ENCODE data around the gene CPAMD8. TPM values are rescaled to one million over a fixed set of nuclear protein-coding genes. Genes with fewer than 3 reads are reported as not detected.
"Not testable (repeated sequence)": the region's sequence is repeated elsewhere in the genome, so short reads cannot be mapped to it uniquely, and the experiment has no call there.

Gene CPAMD8
- polyA plus RNA-seq, 3 donors = 34.1 to 55.6 (median 44.2) TPM

GRCh38 chr19:17020385-17020784, 6.2 kb downstream of the CPAMD8 start:
- peak in 1 of 11 donors; percentile 22 for DNase-seq (ENCODE audit: extremely low read depth in 1 of 11, low read depth in 9 of 11, low spot score in 4 of 11)

- DNase-seq (ENCODE audit: extremely low read depth in 1 of 11, low read depth in 9 of 11, low spot score in 4 of 11) = not testable (repeated sequence)
These were observed 12.3 kb downstream of the CPAMD8 start for GRCh38 chr19:17014212-17014861.

- DNase-seq (ENCODE audit: extremely low read depth in 1 of 11, low read depth in 9 of 11, low spot score in 4 of 11) = no peak
These were observed 15.1 kb downstream of the CPAMD8 start for GRCh38 chr19:17011485-17011884.

GRCh38 chr19:17006579-17006978, 20.0 kb downstream of the CPAMD8 start:
- DNase-seq (ENCODE audit: extremely low read depth in 1 of 11, low read depth in 9 of 11, low spot score in 4 of 11) = no peak

- DNase-seq (ENCODE audit: extremely low read depth in 1 of 11, low read depth in 9 of 11, low spot score in 4 of 11) = no peak
These were observed 21.6 kb downstream of the CPAMD8 start for GRCh38 chr19:17005000-17005399.

- DNase-seq (ENCODE audit: extremely low read depth in 1 of 11, low read depth in 9 of 11, low spot score in 4 of 11) = no peak
These were observed 22.2 kb downstream of the CPAMD8 start for GRCh38 chr19:17004386-17004785.

- no peak for DNase-seq (ENCODE audit: extremely low read depth in 1 of 11, low read depth in 9 of 11, low spot score in 4 of 11)
These were observed 24.2 kb downstream of the CPAMD8 start for GRCh38 chr19:17002455-17002854.

GRCh38 chr19:17001603-17002183, 24.9 kb downstream of the CPAMD8 start:
- no peak for DNase-seq (ENCODE audit: extremely low read depth in 1 of 11, low read depth in 9 of 11, low spot score in 4 of 11)

GRCh38 chr19:16998635-16999194, 27.9 kb downstream of the CPAMD8 start:
- no peak for DNase-seq (ENCODE audit: extremely low read depth in 1 of 11, low read depth in 9 of 11, low spot score in 4 of 11)

- not testable (repeated sequence) for DNase-seq (ENCODE audit: extremely low read depth in 1 of 11, low read depth in 9 of 11, low spot score in 4 of 11)
These were observed 29.6 kb downstream of the CPAMD8 start for GRCh38 chr19:16996838-16997490.

- DNase-seq (ENCODE audit: extremely low read depth in 1 of 11, low read depth in 9 of 11, low spot score in 4 of 11) = no peak
These were observed 37.9 kb downstream of the CPAMD8 start for GRCh38 chr19:16988661-16989060.

GRCh38 chr19:16985403-16985802, 41.2 kb downstream of the CPAMD8 start:
- no peak for DNase-seq (ENCODE audit: extremely low read depth in 1 of 11, low read depth in 9 of 11, low spot score in 4 of 11)

GRCh38 chr19:16982586-16982985, 44.0 kb downstream of the CPAMD8 start:
- not testable (repeated sequence) for DNase-seq (ENCODE audit: extremely low read depth in 1 of 11, low read depth in 9 of 11, low spot score in 4 of 11)

GRCh38 chr19:16978839-16979802, 47.5 kb downstream of the CPAMD8 start:
- no peak for DNase-seq (ENCODE audit: extremely low read depth in 1 of 11, low read depth in 9 of 11, low spot score in 4 of 11)

- no peak for DNase-seq (ENCODE audit: extremely low read depth in 1 of 11, low read depth in 9 of 11, low spot score in 4 of 11)
These were observed 48.5 kb downstream of the CPAMD8 start for GRCh38 chr19:16978156-16978555.

- DNase-seq (ENCODE audit: extremely low read depth in 1 of 11, low read depth in 9 of 11, low spot score in 4 of 11) = no peak
These were observed 49.3 kb downstream of the CPAMD8 start for GRCh38 chr19:16977306-16977705.

GRCh38 chr19:16976446-16976845, 50.2 kb downstream of the CPAMD8 start:
- no peak for DNase-seq (ENCODE audit: extremely low read depth in 1 of 11, low read depth in 9 of 11, low spot score in 4 of 11)

GRCh38 chr19:16970821-16971220, 55.8 kb downstream of the CPAMD8 start:
- DNase-seq (ENCODE audit: extremely low read depth in 1 of 11, low read depth in 9 of 11, low spot score in 4 of 11) = no peak

GRCh38 chr19:16969135-16969534, 57.5 kb downstream of the CPAMD8 start:
- DNase-seq (ENCODE audit: extremely low read depth in 1 of 11, low read depth in 9 of 11, low spot score in 4 of 11) = no peak

All from renal cortex interstitium (tissue), 11 donors.